ENCODE results near the gene CDC42SE1.

DNA sequence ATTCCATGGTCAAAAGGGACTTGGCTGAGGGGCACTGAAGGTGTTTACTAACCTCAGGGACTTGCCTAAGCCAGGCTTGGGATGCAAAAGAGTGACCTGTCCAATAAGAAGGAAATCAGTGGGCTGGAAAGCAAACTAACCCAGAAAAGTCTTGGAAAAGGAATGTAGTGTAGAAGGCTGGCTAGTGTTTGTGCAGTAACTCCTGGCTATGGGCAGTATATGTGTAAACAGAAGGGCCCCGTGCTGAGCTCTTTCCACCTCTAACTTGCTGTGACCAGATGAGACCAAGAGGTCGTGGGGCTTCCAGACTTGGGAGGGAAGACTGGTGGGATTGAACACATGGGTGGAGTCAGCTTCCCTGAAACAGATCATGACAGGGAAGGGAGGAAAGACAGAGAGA, 56.8 kb downstream of the CDC42SE1 start:
- TF ChIP-seq, protein P1, sequence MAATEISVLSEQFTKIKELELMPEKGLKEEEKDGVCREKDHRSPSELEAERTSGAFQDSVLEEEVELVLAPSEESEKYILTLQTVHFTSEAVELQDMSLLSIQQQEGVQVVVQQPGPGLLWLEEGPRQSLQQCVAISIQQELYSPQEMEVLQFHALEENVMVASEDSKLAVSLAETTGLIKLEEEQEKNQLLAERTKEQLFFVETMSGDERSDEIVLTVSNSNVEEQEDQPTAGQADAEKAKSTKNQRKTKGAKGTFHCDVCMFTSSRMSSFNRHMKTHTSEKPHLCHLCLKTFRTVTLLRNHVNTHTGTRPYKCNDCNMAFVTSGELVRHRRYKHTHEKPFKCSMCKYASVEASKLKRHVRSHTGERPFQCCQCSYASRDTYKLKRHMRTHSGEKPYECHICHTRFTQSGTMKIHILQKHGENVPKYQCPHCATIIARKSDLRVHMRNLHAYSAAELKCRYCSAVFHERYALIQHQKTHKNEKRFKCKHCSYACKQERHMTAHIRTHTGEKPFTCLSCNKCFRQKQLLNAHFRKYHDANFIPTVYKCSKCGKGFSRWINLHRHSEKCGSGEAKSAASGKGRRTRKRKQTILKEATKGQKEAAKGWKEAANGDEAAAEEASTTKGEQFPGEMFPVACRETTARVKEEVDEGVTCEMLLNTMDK (IDR thresholded peaks at IDR 0.05; ENCODE audit: borderline replicate concordance, insufficient read depth, low read depth, low read length, poor library complexity, severe bottlenecking) = no peak
- no peak for TF ChIP-seq EP300 (IDR thresholded peaks at IDR 0.05; ENCODE audit: low read length)
- TF ChIP-seq, protein P2, sequence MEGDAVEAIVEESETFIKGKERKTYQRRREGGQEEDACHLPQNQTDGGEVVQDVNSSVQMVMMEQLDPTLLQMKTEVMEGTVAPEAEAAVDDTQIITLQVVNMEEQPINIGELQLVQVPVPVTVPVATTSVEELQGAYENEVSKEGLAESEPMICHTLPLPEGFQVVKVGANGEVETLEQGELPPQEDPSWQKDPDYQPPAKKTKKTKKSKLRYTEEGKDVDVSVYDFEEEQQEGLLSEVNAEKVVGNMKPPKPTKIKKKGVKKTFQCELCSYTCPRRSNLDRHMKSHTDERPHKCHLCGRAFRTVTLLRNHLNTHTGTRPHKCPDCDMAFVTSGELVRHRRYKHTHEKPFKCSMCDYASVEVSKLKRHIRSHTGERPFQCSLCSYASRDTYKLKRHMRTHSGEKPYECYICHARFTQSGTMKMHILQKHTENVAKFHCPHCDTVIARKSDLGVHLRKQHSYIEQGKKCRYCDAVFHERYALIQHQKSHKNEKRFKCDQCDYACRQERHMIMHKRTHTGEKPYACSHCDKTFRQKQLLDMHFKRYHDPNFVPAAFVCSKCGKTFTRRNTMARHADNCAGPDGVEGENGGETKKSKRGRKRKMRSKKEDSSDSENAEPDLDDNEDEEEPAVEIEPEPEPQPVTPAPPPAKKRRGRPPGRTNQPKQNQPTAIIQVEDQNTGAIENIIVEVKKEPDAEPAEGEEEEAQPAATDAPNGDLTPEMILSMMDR (IDR thresholded peaks at IDR 0.05 in 2 of 3, conservative IDR thresholded peaks at IDR 0.05 in 1 of 3; ENCODE audit: insufficient read depth in 2 of 3, low read depth in 1 of 3, low read length in 3 of 3) = no peak
- TF ChIP-seq, protein P3, sequence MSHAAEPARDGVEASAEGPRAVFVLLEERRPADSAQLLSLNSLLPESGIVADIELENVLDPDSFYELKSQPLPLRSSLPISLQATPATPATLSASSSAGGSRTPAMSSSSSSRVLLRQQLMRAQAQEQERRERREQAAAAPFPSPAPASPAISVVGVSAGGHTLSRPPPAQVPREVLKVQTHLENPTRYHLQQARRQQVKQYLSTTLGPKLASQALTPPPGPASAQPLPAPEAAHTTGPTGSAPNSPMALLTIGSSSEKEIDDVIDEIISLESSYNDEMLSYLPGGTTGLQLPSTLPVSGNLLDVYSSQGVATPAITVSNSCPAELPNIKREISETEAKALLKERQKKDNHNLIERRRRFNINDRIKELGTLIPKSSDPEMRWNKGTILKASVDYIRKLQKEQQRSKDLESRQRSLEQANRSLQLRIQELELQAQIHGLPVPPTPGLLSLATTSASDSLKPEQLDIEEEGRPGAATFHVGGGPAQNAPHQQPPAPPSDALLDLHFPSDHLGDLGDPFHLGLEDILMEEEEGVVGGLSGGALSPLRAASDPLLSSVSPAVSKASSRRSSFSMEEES (CRISPR knock-in tag; IDR thresholded peaks at IDR 0.05) = no peak

Measured in K562 (cell line).